ELF-1 (cell line): Measurements from ENCODE around the gene BEND2.

Source experiments
- DNase-seq: peaks from one replicate; pipeline ENCODE4 v3.0.0-alpha.2; 2016; ENCODE audit warnings: low read depth, low spot score

Gene BEND2

DNA sequence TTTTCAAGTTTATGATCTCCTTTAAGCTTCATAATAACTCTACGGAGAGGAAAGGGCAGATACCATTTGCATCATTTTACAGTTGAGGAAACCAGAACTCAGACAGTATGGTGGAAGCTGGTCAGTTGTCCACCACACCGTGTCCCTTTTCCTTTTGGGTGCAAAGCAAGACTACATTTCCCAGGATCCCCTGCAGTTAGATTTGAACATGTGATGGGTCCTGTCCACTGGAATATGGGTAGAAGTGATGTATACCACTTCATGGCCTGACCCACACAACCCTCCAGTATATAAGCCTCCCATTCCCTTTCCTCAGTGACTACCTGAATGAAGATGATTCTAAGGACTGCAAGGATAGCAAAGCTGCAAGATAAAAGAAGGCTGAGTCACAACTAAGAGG, 74.7 kb downstream of the BEND2 start:
- no peak for DNase-seq

DNA sequence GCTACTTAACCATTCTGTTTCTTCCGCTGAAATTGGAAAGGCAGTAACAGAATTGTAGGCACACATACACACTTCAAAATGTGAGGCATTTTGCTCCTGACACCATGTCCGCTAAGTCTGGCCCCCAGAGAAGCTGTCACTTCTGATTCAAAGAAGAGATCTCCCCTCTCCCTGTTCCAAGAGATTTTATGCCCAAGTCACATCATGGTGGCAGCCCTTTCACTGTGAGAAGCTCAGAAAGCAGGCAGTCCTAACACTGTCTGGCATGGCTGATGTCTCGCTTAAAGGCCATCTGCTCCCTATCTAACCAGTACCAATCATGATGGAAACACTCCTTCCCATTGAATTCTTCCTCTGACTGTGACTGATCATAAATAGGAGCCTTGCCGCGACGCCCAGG, 83.9 kb downstream of the BEND2 start:
- no peak for DNase-seq

DNA sequence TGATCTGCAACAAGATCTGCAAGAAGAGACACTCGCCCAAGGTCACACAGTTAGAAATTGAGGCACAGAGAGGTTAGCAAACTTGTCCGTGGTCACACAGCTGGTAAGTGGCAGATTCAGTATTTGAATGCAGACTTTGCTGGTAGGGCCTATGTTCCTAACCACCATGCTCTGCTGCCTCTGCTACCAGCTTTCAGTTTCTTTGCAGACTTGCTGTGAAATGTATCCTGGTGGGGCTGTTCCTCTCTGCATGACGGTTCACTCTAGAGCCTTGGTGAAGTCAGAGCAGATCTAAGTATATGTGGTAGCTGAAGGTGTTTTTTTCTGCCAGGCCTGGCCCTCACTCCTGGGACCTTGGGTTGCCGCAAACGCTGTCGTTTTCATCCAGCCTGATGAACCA, 87.1 kb downstream of the BEND2 start:
- DNase-seq = no peak

DNA sequence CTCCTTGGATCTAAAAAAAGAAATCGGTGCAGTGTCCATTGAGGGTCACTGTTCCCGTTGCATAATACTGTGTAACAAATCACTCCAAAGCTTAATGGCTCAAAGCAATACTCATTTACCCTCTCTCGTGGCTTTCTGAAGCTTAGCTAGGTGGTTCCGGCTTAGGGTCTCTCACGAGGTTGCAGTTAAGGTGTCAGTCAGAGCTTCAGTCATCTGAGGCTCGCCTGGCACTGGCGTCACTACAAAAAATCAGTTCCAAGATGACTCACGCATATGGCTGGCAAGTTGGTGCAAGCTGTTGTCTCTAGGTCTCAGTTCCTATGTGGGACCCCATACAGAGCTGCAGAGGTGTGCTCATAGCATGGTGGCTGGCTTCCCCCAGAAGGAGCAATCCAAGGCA, 91.0 kb downstream of the BEND2 start:
- no peak for DNase-seq

DNA sequence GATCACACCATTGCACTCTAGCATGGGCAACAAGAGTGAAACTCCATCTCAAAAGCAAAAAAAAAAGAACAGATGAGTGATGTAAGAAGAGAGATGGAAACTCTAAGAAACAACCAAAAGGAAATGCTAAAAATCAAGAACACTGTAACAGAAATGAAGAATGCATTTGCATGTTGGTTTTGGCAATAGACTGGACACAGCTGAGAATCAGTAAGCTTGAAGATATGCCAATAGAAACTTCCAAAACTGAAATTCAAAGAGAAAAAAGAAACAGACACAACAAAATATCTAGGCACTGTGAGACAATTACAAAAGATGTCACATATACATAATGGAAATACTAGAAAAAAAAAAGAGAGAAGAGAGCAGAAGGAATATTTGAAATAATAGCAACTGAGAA, 93.7 kb downstream of the BEND2 start:
- DNase-seq = no peak

DNA sequence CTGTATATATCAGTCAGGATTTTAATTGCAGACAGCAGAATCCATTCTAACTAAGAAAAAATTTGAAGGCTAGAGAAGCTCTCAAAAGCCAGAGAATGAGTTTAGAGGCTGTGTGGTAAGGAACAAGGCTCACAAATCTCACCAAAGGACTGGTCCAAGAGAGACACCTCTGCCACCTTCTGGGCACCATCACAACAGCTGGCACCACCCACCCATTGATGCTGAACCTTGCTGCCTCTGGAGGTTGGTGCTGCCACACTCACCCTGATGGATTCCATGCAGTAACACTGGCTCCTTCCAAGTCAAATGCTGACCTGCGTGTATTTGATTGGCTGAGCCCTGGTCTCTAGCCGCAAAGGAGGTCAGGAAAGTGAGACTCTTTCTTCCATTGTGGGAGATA, 100.8 kb downstream of the BEND2 start:
- DNase-seq = no peak
